ENCODE data around the gene ECI1. TPM values are rescaled to one million over a fixed set of nuclear protein-coding genes. Genes with fewer than 3 reads are reported as not detected.

Gene ECI1
- total RNA-seq, 3 donors from 2014 or later, result 88.5 to 129 (median 95.5) TPM

DNA sequence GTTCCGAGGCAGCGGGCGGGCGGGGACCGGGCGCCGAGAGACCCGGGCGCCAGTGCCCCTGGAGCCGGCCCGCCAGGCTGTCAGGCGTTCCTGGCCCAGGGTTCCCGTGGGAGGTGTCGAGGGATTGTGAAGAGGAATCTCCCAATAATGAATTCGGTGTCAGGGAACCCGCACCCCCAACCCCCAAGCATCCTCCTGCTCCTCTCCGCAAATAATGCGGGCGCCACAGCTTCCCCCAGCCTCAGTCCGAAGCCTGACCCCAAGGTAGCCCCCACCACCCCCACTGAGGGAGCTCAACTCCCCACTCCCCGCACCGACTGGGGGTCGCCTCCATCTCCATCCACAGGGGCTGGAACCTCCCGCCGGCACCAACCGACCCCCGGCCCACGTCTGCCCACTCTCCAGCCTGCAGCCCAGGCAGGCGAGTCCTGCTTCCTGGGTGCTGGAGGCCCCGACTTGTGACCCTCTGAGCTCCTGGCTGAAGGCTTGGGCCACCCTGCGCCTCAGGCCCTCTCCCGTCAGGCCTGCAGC lies 54.3 kb downstream of the ECI1 start:
- H3K4me3 ChIP-seq, result no peak overlapping the region
- no peaks in the 10 kb centered on the region for H3K36me3 ChIP-seq (ENCODE audit: low read depth)
- DNase-seq (no peak), ATAC-seq (no peak)
- intact Hi-C loops (cut with DNase I, micrococcal nuclease), result no loop called here
- peaks cover 14% of the 10 kb centered on the region for H3K4me1 ChIP-seq (ENCODE audit: low read depth)
- no peaks in the 10 kb centered on the region for H3K9me3 ChIP-seq
- TF ChIP-seq, protein P1, sequence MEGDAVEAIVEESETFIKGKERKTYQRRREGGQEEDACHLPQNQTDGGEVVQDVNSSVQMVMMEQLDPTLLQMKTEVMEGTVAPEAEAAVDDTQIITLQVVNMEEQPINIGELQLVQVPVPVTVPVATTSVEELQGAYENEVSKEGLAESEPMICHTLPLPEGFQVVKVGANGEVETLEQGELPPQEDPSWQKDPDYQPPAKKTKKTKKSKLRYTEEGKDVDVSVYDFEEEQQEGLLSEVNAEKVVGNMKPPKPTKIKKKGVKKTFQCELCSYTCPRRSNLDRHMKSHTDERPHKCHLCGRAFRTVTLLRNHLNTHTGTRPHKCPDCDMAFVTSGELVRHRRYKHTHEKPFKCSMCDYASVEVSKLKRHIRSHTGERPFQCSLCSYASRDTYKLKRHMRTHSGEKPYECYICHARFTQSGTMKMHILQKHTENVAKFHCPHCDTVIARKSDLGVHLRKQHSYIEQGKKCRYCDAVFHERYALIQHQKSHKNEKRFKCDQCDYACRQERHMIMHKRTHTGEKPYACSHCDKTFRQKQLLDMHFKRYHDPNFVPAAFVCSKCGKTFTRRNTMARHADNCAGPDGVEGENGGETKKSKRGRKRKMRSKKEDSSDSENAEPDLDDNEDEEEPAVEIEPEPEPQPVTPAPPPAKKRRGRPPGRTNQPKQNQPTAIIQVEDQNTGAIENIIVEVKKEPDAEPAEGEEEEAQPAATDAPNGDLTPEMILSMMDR (IDR thresholded peaks at IDR 0.05), result no peak

DNA sequence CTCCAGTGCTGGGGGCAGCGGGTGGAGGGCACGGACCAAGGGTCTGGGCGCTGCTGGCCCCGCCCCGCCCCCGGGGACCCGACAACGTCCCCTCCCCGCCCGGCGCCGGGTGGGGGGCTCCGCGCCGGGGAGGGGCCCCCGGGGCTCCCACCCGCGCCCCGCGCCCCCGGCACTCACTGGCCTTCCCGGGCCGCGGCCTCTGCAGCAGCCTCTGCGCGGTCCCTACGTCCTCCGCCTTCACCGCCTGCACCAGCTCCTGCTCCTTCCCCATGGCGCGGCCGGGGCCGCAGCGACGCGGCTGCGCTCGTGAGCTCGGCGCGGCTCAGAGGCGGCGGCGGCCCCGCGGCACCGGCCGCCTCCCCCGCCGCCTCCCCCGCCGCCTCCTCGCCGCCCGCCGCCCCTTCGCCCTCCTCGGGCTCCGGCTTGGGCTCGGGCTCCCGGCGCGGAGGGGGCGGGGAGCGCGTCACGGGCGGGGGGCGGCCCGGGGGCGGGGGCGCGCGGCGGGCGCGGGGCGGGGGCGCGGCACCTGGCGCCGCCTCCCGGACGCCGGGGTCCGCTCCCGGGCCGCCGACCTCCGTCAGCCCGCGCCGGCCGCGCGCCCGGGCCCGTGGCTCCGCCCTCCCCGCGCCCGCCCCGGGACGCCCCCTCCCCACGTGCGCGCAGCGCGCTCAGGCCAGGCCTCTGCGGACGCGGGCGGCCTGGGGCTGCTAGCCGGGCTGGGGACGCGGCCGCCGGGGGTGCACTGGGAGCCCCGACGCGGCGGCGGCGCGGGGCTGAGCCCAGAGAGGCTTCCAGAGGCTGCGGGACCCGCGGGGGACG lies 55.0 kb downstream of the ECI1 start, which contains the start of gene CASKIN1:
Gene CASKIN1 (minus strand): TSS at position 444 of the 819 bp plus-strand sequence. CDS start 173 bp downstream, at position 271.
- ATAC-seq, result no peak
- intact Hi-C loops (cut with DNase I, micrococcal nuclease), result no loop called here

GRCh38 chr16:2195322-2196161 lies 55.8 kb downstream of the ECI1 start:
- no peaks in the 10 kb centered on the region for H3K36me3 ChIP-seq (ENCODE audit: low read depth)
- ATAC-seq, result peak; percentile 35
- intact Hi-C loops (cut with DNase I, micrococcal nuclease), result no loop called here
- no peaks in the 10 kb centered on the region for H3K9me3 ChIP-seq
- H3K4me3 ChIP-seq, result no peak overlapping the region
- peaks cover 14% of the 10 kb centered on the region for H3K4me1 ChIP-seq (ENCODE audit: low read depth)
- TF ChIP-seq, protein P1 (IDR thresholded peaks at IDR 0.05), result no peak
- DNase-seq, result no peak

More for the DNA sequence above, 55.0 kb downstream of the ECI1 start, which contains the start of gene CASKIN1:
- no peak within 1 kb of the TSS for H3K4me3 ChIP-seq
- H3K36me3 ChIP-seq (ENCODE audit: low read depth), result no peaks in the 10 kb centered on the region
- H3K9me3 ChIP-seq, result no peaks in the 10 kb centered on the region
- TF ChIP-seq, protein P1 (IDR thresholded peaks at IDR 0.05), result no peak
- H3K4me1 ChIP-seq (ENCODE audit: low read depth), result peaks cover 14% of the 10 kb centered on the region
- no peak for DNase-seq

- peak in 2 of 3 donors; percentile 55 to 79 for DNase-seq
- intact Hi-C loops (cut with DNase I, micrococcal nuclease), result no loop called here
- Histone ChIP-seq H3K4me1 (ENCODE audit: low read depth) (peaks cover 14% of the 10 kb centered on the region), H3K4me3 (no peak overlapping the region), H3K9me3 (no peaks in the 10 kb centered on the region), H3K36me3 (ENCODE audit: low read depth) (no peaks in the 10 kb centered on the region)
- peak; percentile 86 for ATAC-seq
- TF ChIP-seq, protein P1 (IDR thresholded peaks at IDR 0.05), result no peak
These were observed 56.5 kb downstream of the ECI1 start for GRCh38 chr16:2194852-2195321.

DNA sequence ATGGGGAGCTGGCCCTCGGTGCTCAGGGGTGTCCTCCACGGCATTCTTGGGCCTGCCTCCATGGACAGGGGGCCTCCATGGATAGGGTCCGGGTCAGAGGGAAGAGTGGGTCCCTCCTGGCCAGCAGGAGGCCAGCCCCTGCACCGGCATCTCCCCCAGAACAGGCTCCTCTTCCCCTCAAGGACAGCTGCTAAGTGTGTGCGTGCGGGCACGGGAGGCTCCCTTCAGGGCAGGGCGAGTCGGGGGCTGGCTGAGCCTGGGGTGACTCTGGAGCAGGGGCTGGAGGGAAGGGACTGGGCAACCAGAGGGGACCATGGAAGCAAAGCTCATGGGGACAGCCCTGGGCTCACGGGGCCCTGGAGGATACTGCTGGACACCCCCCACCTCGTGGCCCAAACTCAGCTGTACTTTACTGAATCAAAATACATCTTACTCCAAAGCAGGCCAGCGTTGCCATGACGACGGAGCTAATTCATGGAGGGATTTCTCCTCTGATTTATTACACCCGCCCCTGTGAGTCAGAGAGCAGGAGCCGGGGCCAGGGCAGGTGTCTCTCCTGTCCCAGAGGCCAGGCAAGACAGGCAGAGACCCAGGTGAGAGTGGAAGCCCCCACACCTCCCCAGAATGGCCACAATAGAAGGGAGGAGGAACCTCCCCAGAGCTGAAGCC lies 57.1 kb downstream of the ECI1 start:
- DNase-seq (no peak), ATAC-seq (no peak)
- intact Hi-C loops (cut with DNase I, micrococcal nuclease), result no loop called here
- Histone ChIP-seq H3K4me1 (ENCODE audit: low read depth) (peaks cover 14% of the 10 kb centered on the region), H3K36me3 (ENCODE audit: low read depth) (no peaks in the 10 kb centered on the region), H3K9me3 (no peaks in the 10 kb centered on the region), H3K4me3 (no peak overlapping the region)
- TF ChIP-seq, protein P1 (IDR thresholded peaks at IDR 0.05), result no peak

Measured in mucosa of descending colon (tissue), 3 donors.